Endothelial cell of umbilical vein (primary cell): Measurements from ENCODE around the gene SLC8A2. TPM values are rescaled to one million over a fixed set of nuclear protein-coding genes. Genes with fewer than 3 reads are reported as not detected.
A peak's percentile ranks its signal among the peaks of the same experiment; 100 is the strongest.

Experiments
- BruUV-seq: library from RNA; stranded (reverse); fragments of 400-500 nt; replicated peaks from 2 replicates; lab custom pipeline; 2021; lab: Mats Ljungman, UMichigan
- CTCF ChIA-PET: fragments of 300-600, 350-600 bp; sonication (Branson Sonifier 250); formaldehyde crosslinking; loops from one replicate; lab custom pipeline; 2021; ENCODE audit warnings: antibody characterized with exemption, inconsistent platforms; lab: Charles Lee
- POLR2A ChIA-PET: fragments of 300-600, 350-600 bp; sonication (Branson Sonifier 250); formaldehyde crosslinking; loops from one replicate; lab custom pipeline; 2021; ENCODE audit warnings: antibody characterized with exemption, inconsistent platforms; lab: Charles Lee
- DNase-seq: peaks from one replicate; pipeline ENCODE4 v3.0.0-alpha.2; 2011; ENCODE audit warnings: low read depth, low spot score
- FAIRE-seq: peaks from 2 replicates; lab custom pipeline; 2011; peaks lifted over from hg19 to GRCh38; lab: Jason Lieb, UNC
- H2AFZ ChIP-seq: 2 replicates; pipeline ENCODE4 v1.6.0; 2012; ENCODE audit warnings: low read depth, low read length, control low read depth, inconsistent platforms
- H3K27ac ChIP-seq: 2 replicates; pipeline ENCODE4 v1.5.1; 2011; ENCODE audit warnings: low read depth, mild to moderate bottlenecking, control low read depth, low read length, moderate library complexity; ENCODE audit not compliant: insufficient read depth
- H3K27me3 ChIP-seq, 2 experiments: 2 replicates each; pipeline versions ENCODE4 v1.6.0 to v1.6.1; 2011; ENCODE audit warnings: low read length in 2 of 2, mixed read lengths in 1 of 2; ENCODE audit not compliant: control insufficient read depth in 2 of 2, insufficient read depth in 2 of 2
- H3K36me3 ChIP-seq, 2 experiments: 2 replicates in 1 of 2; 3 replicates in 1 of 2; pipeline ENCODE4 v1.5.1; 2011; ENCODE audit warnings: low read length in 2 of 2, mild to moderate bottlenecking in 1 of 2, moderate library complexity in 1 of 2; ENCODE audit not compliant: control insufficient read depth in 2 of 2, insufficient read depth in 2 of 2; ENCODE audit errors: extremely low read depth in 1 of 2
- H3K4me1 ChIP-seq: 3 replicates; pipeline ENCODE4 v1.5.1; 2011; ENCODE audit warnings: mild to moderate bottlenecking, low read length; ENCODE audit not compliant: control insufficient read depth, insufficient read depth; ENCODE audit errors: extremely low read depth
- H3K4me2 ChIP-seq: 2 replicates; pipeline ENCODE4 v1.6.1; 2011; ENCODE audit warnings: low read length, control low read depth, mixed read lengths; ENCODE audit not compliant: insufficient read depth
- H3K4me3 ChIP-seq, 3 experiments: fragments of 200-600 bp in 1 of 3; sonication (generic), shearing (Covaris generic) in 1 of 3; replicated peaks in 1 of 3; 2 replicates each; pipeline ENCODE4 v1.5.1; 2011 to 2016; ENCODE audit warnings: control low read depth in 3 of 3, low read length in 3 of 3, mild to moderate bottlenecking in 2 of 3, inconsistent platforms in 1 of 3, low read depth in 1 of 3, moderate library complexity in 1 of 3; ENCODE audit not compliant: insufficient read depth in 1 of 3
- H3K79me2 ChIP-seq: 2 replicates; pipeline ENCODE4 v1.6.0; 2012; ENCODE audit warnings: low read length, inconsistent platforms; ENCODE audit not compliant: control insufficient read depth, insufficient read depth
- H3K9ac ChIP-seq: replicated peaks from 2 replicates; pipeline ENCODE3; 2011; ENCODE audit warnings: low read length, control low read depth; ENCODE audit not compliant: insufficient read depth; ENCODE audit errors: extremely low read depth
- H3K9me1 ChIP-seq: replicated peaks from 3 replicates; pipeline ENCODE4 v1.6.0; 2011; ENCODE audit warnings: mild to moderate bottlenecking, low read length; ENCODE audit not compliant: control insufficient read depth, insufficient read depth; ENCODE audit errors: extremely low read depth
- H3K9me3 ChIP-seq: replicated peaks from 2 replicates; pipeline ENCODE4 v1.5.1; 2012; ENCODE audit warnings: low read length, inconsistent platforms; ENCODE audit not compliant: control insufficient read depth, insufficient read depth
- H4K20me1 ChIP-seq: replicated peaks from 2 replicates; pipeline ENCODE3; 2011; ENCODE audit warnings: mild to moderate bottlenecking, low read length; ENCODE audit not compliant: control insufficient read depth, insufficient read depth; ENCODE audit errors: extremely low read depth
- CTCF ChIP-seq, 2 donors: IDR thresholded peaks; 1 replicate in 1 of 2; 2 replicates in 1 of 2; pipeline ENCODE4 v1.5.1; 2011; ENCODE audit warnings: low read length in 2 of 2, mild to moderate bottlenecking in 2 of 2, moderate library complexity in 2 of 2, control low read depth in 1 of 2, inconsistent platforms in 1 of 2, low read depth in 1 of 2; ENCODE audit not compliant: insufficient read depth in 1 of 2; ENCODE audit errors: extremely low read depth in 1 of 2
- EZH2 ChIP-seq: IDR thresholded peaks from 2 replicates; pipeline ENCODE4 v1.6.1; 2012; ENCODE audit warnings: borderline replicate concordance, low read depth, mild to moderate bottlenecking, moderate library complexity, low read length, inconsistent platforms; ENCODE audit not compliant: severe bottlenecking
- FOS ChIP-seq: IDR thresholded peaks from 2 replicates; pipeline ENCODE4 v1.6.1; 2011; ENCODE audit warnings: mild to moderate bottlenecking, low read length, moderate library complexity, borderline replicate concordance; ENCODE audit not compliant: insufficient read depth
- GATA2 ChIP-seq: IDR thresholded peaks from 2 replicates; pipeline ENCODE4 v1.7.0; 2011; ENCODE audit warnings: low read depth, mild to moderate bottlenecking, moderate library complexity, mixed read lengths, low read length; ENCODE audit not compliant: insufficient read length, insufficient read depth
- JUN ChIP-seq: IDR thresholded peaks from 2 replicates; pipeline ENCODE4 v1.6.1; 2011; ENCODE audit warnings: borderline replicate concordance, low read depth; ENCODE audit not compliant: insufficient read length, insufficient read depth
- MYC ChIP-seq: IDR thresholded peaks from one replicate; pipeline ENCODE4 v1.6.1; 2011; ENCODE audit warnings: mild to moderate bottlenecking, low read depth, low read length
- POLR2A ChIP-seq: IDR thresholded peaks from 2 replicates; pipeline ENCODE4 v1.6.1; 2012; ENCODE audit warnings: low read depth, mild to moderate bottlenecking, control low read depth, low read length
- POLR2AphosphoS5 ChIP-seq: IDR thresholded peaks from 2 replicates; pipeline ENCODE4 v1.6.1; 2012; ENCODE audit warnings: low read depth, mild to moderate bottlenecking, control low read depth, low read length, moderate library complexity; ENCODE audit not compliant: insufficient read depth
- dilution Hi-C: fragments of 300-500 bp; cut with MboI; formaldehyde crosslinking; loops from one replicate; pipeline ENCODE4 v1.15.0; 2019; ENCODE audit warnings: low sequenced_read_pairs; ENCODE audit not compliant: extremely low pct_ligation_motif_present
- intact Hi-C: fragments of 100-400 bp; cut with micrococcal nuclease; formaldehyde crosslinking; loops from one replicate; pipeline ENCODE4 v1.10.0; 2022
- polyA plus RNA-seq, 4 experiments: library from polyadenylated mRNA; depleted of rRNA in 3 of 4; stranded (reverse) in 3 of 4; unstranded in 1 of 4; fragments of >200 nt; gene quantifications; 2 replicates each; pipeline versions ENCODE4 v1.2.1 to v1.2.3, GENCODE V29; 2011 to 2012; ENCODE audit warnings: missing spikeins in 1 of 4
- total RNA-seq: library from RNA; stranded (reverse); gene quantifications from 2 replicates; pipeline ENCODE4 v1.2.3, GENCODE V29; 2021
- TF ChIP-seq, protein P1 (sequence below): IDR thresholded peaks from 2 replicates; pipeline ENCODE4 v1.6.1; 2011; ENCODE audit not compliant: insufficient read depth, insufficient read length

SLC8A2 gene
- total and polyA plus RNA-seq, 2 donors (not counting 3 experiments of a cell fraction or from before 2014, with no cell fraction given): not detected

- DNase-seq (no peak), FAIRE-seq (no peak)
- TF ChIP-seq FOS (no peak), MYC (no peak), EZH2 (no peak), JUN (no peak), POLR2AphosphoS5 (no peak), POLR2A (no peak), GATA2 (no peak), CTCF (IDR thresholded peaks at IDR 0.05; ENCODE audit: extremely low read depth in 1 of 2, insufficient read depth in 1 of 2, low read depth in 1 of 2, low read length in 2 of 2) (no peak)
- TF ChIP-seq, protein P1, sequence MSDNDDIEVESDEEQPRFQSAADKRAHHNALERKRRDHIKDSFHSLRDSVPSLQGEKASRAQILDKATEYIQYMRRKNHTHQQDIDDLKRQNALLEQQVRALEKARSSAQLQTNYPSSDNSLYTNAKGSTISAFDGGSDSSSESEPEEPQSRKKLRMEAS: no peak
- ChIA-PET POLR2A (no interaction called here), CTCF (interaction anchor here (1.7 to 1.8 kb wide), 3 partner anchors 57 to 222 kb away, joined by 6 to 10 read pairs (median 8); no protein-coding TSS in a partner anchor)
- intact Hi-C loops (no loop called here), dilution Hi-C loops (no loop called here)
- H4K20me1 ChIP-seq: no peaks in the 10 kb centered on the region
- H3K9me1 ChIP-seq: no peaks in the 10 kb centered on the region
- peaks cover 0 to 11% of the 10 kb centered on the region in 2 experiments for H3K36me3 ChIP-seq
- no peaks in the 10 kb centered on the region for H3K79me2 ChIP-seq
- BruUV-seq: no TSS peak
- no peak overlapping the region for H3K27ac ChIP-seq
- H3K27me3 ChIP-seq: no peaks in the 10 kb centered on the region
- no peaks in the 10 kb centered on the region for H3K9me3 ChIP-seq
- H3K4me1 ChIP-seq: peaks cover 3% of the 10 kb centered on the region
- no peak overlapping the region for H2AFZ ChIP-seq
- no peak overlapping the region for H3K4me3 ChIP-seq
- H3K4me2 ChIP-seq: peak overlapping the region; percentile 14
- H3K9ac ChIP-seq: no peak overlapping the region
These were observed 13.5 kb upstream of the SLC8A2 start for GRCh38 chr19:47485210-47485609.
